Stimulated activated CD8-positive, alpha-beta memory T cell treated with anti-CD3 and anti-CD28 coated beads, Interleukin-15, amount 100 ng/mL, for 4 hours (primary cell): ENCODE results near the gene ADM2.
A peak's percentile ranks its signal among the peaks of the same experiment; 100 is the strongest.
"Not testable (repeated sequence)": the region's sequence is repeated elsewhere in the genome, so short reads cannot be mapped to it uniquely, and the experiment has no call there.

Experiments
- DNase-seq, 2 donors: peaks; one replicate each; pipeline ENCODE4 v3.0.0-alpha.2; 2020; ENCODE audit warnings: low read depth in 2 of 2

Gene ADM2

GRCh38 chr22:50505776-50506610 is 24.6 kb downstream of the ADM2 start:
- DNase-seq: no peak

GRCh38 chr22:50506611-50507420 is 25.5 kb downstream of the ADM2 start:
- DNase-seq: no peak

- peak; percentile 84 to 91 for DNase-seq
These were observed 26.2 kb downstream of the ADM2 start, which contains the start of gene LMF2 for GRCh38 chr22:50507421-50507990. Gene LMF2, minus strand, starts transcription at chr22:50507702. Its CDS starts 27 bp downstream, at chr22:50507675.

- peak; percentile 96 to 97 for DNase-seq
These were observed 26.9 kb downstream of the ADM2 start, which contains the start of gene NCAPH2 for GRCh38 chr22:50507991-50508884. Gene NCAPH2, plus strand, starts transcription at chr22:50508224. Its CDS starts 114 bp downstream, at chr22:50508338.

GRCh38 chr22:50508897-50509296 is 27.6 kb downstream of the ADM2 start:
- DNase-seq: no peak

GRCh38 chr22:50513175-50513574 is 31.8 kb downstream of the ADM2 start:
- no peak for DNase-seq

- DNase-seq: no peak
These were observed 34.7 kb downstream of the ADM2 start for GRCh38 chr22:50516068-50516467.

GRCh38 chr22:50516891-50517290 is 35.5 kb downstream of the ADM2 start:
- no peak for DNase-seq

- no peak for DNase-seq
These were observed 36.3 kb downstream of the ADM2 start for GRCh38 chr22:50517495-50518260.

GRCh38 chr22:50518606-50519005 is 37.3 kb downstream of the ADM2 start:
- no peak for DNase-seq

- DNase-seq: no peak
These were observed 37.8 kb downstream of the ADM2 start for GRCh38 chr22:50519151-50519550.

GRCh38 chr22:50520184-50520583 is 38.8 kb downstream of the ADM2 start:
- not testable (repeated sequence) for DNase-seq

- DNase-seq: no peak
These were observed 39.6 kb downstream of the ADM2 start for GRCh38 chr22:50520826-50521453.

GRCh38 chr22:50521710-50522109 is 40.4 kb downstream of the ADM2 start:
- no peak for DNase-seq

GRCh38 chr22:50522208-50522805 is 41.0 kb downstream of the ADM2 start:
- DNase-seq: no peak

GRCh38 chr22:50522806-50523438 is 41.6 kb downstream of the ADM2 start:
- DNase-seq: no peak

- DNase-seq: no peak
These were observed 42.1 kb downstream of the ADM2 start for GRCh38 chr22:50523458-50523805.

GRCh38 chr22:50523806-50524675 is 42.7 kb downstream of the ADM2 start:
- DNase-seq: no peak
